ES-I3 (cell line): Measurements from ENCODE around the gene RAB4A.

Source experiments
- H3K36me3 ChIP-seq: 2 replicates; pipeline ENCODE4 v1.6.1; 2013; ENCODE audit warnings: mild to moderate bottlenecking, low read length, control low read depth, moderate library complexity; ENCODE audit not compliant: insufficient read depth
- H3K4me1 ChIP-seq: 2 replicates; pipeline ENCODE4 v1.6.1; 2013; ENCODE audit warnings: mild to moderate bottlenecking, control low read depth, low read length; ENCODE audit not compliant: insufficient read depth
- H3K9ac ChIP-seq: 2 replicates; pipeline ENCODE4 v1.6.1; 2013; ENCODE audit warnings: low read depth, mild to moderate bottlenecking, low read length, moderate library complexity
- H3K9me3 ChIP-seq: 2 replicates; pipeline ENCODE4 v1.6.1; 2013; ENCODE audit warnings: mild to moderate bottlenecking, low read length, moderate library complexity; ENCODE audit not compliant: control insufficient read depth, insufficient read depth

Gene RAB4A

GRCh38 chr1:229272164-229273158, 1.6 kb downstream of the RAB4A start:
- Histone ChIP-seq H3K9ac (peak overlapping the region; percentile 88), H3K9me3 (no peaks in the 10 kb centered on the region), H3K4me1 (peaks cover 20% of the 10 kb centered on the region), H3K36me3 (no peaks in the 10 kb centered on the region)

DNA sequence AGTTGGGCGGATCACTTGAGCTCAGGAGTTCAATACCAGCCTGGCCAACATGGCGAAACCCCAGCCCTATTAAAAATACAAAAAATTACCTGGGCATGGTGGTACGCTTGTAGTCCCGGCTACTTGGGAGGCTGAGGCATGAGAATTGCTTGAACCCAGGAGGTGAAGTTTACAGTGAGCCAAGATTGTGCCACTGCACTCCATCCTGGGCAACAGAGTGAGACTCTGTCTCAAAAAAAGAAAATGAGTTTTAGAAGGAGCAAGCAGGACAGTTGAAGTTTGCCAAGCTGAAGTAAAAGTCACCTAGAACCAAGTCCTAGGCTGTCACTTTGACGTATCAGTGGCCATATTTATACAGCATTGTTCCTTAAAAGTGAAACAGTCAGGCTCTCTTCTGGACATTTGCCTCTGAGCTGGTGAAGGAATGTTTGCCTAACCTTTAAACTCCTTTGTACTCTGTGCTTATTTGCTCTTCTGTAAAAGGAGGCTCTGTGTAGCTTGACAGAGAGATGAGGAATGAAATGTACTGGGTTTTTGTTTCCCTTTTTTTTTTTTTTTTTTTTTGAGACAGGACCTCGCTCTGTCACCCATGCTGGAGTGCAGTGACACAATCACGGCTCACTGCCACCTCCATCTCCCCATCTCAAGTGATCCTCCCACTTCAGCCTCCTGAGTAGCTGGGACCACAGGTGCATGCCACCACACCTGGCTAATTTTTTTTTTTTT, 2.8 kb downstream of the RAB4A start:
- Histone ChIP-seq H3K36me3 (no peaks in the 10 kb centered on the region; the same call in 1 of the 2 replicates), H3K9ac (no peak overlapping the region), H3K9me3 (no peaks in the 10 kb centered on the region), H3K4me1 (peaks cover 20% of the 10 kb centered on the region)

GRCh38 chr1:229275005-229275404, 4.1 kb downstream of the RAB4A start:
- H3K4me1 ChIP-seq, result peaks cover 20% of the 10 kb centered on the region
- no peaks in the 10 kb centered on the region; the same call in 1 of the 2 replicates for H3K36me3 ChIP-seq
- H3K9me3 ChIP-seq, result no peaks in the 10 kb centered on the region
- no peak overlapping the region for H3K9ac ChIP-seq

- Histone ChIP-seq H3K4me1 (0 out of 2 replicates have a peak, but pooled peaks cover 9% of the 10 kb centered on the region), H3K9me3 (no peaks in the 10 kb centered on the region)
Measured at GRCh38 chr1:229278120-229278741, 7.3 kb downstream of the RAB4A start.

DNA sequence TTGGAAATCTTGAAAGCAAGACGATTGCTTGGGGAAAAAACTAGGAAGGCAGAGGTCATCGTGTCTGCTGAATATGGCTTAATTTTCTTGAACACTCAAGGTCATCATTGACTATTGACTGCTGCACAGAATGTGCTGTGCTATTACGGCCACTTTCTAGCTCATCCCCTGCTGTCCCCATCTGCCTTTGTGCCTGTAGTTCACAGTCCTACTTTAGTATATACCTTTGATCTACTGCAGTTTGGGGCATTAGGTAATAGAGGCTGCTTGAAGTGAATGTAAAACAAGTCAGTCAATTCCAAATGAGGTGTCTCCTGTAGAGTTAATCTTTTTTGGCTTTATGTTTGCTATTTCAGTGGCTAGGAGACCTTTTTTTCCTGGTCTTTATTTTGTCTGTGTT, 8.3 kb downstream of the RAB4A start:
- H3K9me3 ChIP-seq, result no peaks in the 10 kb centered on the region
- 0 out of 2 replicates have a peak, but pooled peaks cover 6% of the 10 kb centered on the region for H3K4me1 ChIP-seq
- H3K36me3 ChIP-seq, result no peaks in the 10 kb centered on the region; the same call in 1 of the 2 replicates
- H3K9ac ChIP-seq, result no peak overlapping the region

More at GRCh38 chr1:229278120-229278741, 7.3 kb downstream of the RAB4A start:
- Histone ChIP-seq H3K36me3 (no peaks in the 10 kb centered on the region; the same call in 1 of the 2 replicates), H3K9ac (no peak overlapping the region)

GRCh38 chr1:229280037-229280828, 9.3 kb downstream of the RAB4A start:
- Histone ChIP-seq H3K4me1 (0 out of 2 replicates have a peak, but pooled peaks cover 6% of the 10 kb centered on the region), H3K36me3 (no peaks in the 10 kb centered on the region; the same call in 1 of the 2 replicates), H3K9ac (no peak overlapping the region), H3K9me3 (no peaks in the 10 kb centered on the region)

DNA sequence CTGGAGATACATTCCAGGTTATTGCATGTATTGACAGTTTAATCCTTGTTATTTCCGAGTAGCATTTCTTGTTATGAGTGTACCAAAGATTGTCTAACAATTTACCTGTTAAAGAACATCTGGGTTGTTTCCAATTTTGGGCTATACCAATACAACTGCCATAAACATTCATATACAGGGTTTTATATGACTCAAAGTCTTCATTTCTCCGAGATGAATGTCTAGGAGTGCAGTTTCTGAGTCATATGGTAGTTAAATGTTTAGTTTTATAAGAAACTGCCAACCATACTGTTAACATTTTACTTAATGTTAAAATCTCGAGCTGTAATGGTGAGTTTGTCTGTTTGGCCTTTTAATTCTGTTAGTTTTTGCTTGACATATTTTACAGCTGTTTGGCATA, 10.0 kb downstream of the RAB4A start:
- H3K4me1 ChIP-seq, result peaks cover 9% of the 10 kb centered on the region; the same call in 1 of the 2 replicates
- no peak overlapping the region for H3K9ac ChIP-seq
- no peaks in the 10 kb centered on the region for H3K9me3 ChIP-seq
- H3K36me3 ChIP-seq, result no peaks in the 10 kb centered on the region; the same call in 1 of the 2 replicates

GRCh38 chr1:229281339-229281926, 10.5 kb downstream of the RAB4A start:
- Histone ChIP-seq H3K9ac (no peak overlapping the region), H3K4me1 (peaks cover 8% of the 10 kb centered on the region; the same call in 1 of the 2 replicates), H3K9me3 (no peaks in the 10 kb centered on the region), H3K36me3 (no peaks in the 10 kb centered on the region; the same call in 1 of the 2 replicates)

- H3K36me3 ChIP-seq, result no peaks in the 10 kb centered on the region; the same call in 1 of the 2 replicates
- H3K9ac ChIP-seq, result no peak overlapping the region
- no peaks in the 10 kb centered on the region for H3K9me3 ChIP-seq
- H3K4me1 ChIP-seq, result peaks cover 5% of the 10 kb centered on the region; the same call in 1 of the 2 replicates
Measured at GRCh38 chr1:229282295-229282823, 11.4 kb downstream of the RAB4A start.

- no peaks in the 10 kb centered on the region for H3K36me3 ChIP-seq
- no peak overlapping the region for H3K9ac ChIP-seq
- H3K9me3 ChIP-seq, result no peaks in the 10 kb centered on the region
- peaks cover 5% of the 10 kb centered on the region; the same call in 1 of the 2 replicates for H3K4me1 ChIP-seq
Measured at GRCh38 chr1:229283183-229283611, 12.3 kb downstream of the RAB4A start.

- H3K4me1 ChIP-seq, result peaks cover 5% of the 10 kb centered on the region; the same call in 1 of the 2 replicates
- H3K9ac ChIP-seq, result no peak overlapping the region
- H3K9me3 ChIP-seq, result no peaks in the 10 kb centered on the region
- H3K36me3 ChIP-seq, result no peaks in the 10 kb centered on the region
Measured at GRCh38 chr1:229284887-229285286, 14.0 kb downstream of the RAB4A start.

DNA sequence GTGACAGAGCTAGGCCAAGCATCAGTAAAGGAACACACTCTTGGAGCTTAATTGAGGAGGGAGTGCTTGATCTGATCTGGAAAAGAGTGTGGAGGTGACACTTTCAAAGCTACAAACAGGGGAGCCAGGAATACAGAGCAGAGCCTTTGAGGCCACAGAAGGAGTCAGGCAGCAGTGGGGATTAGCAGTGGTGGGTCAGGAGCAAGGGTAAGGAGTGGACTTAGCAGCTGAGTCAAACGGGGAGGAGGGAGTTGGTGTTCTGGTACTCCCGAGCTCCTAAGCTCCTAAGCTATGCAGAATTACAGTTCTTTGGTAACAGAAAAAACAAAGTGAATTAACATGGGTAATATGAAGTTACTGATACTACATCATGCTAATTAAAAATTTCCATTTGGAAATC, 14.5 kb downstream of the RAB4A start:
- H3K9ac ChIP-seq, result no peak overlapping the region
- H3K36me3 ChIP-seq, result no peaks in the 10 kb centered on the region; the same call in 1 of the 2 replicates
- H3K9me3 ChIP-seq, result no peaks in the 10 kb centered on the region
- H3K4me1 ChIP-seq, result peaks cover 5% of the 10 kb centered on the region; the same call in 1 of the 2 replicates
